Measurements from ENCODE around the gene RNF8. TPM values are rescaled to one million over a fixed set of nuclear protein-coding genes. Genes with fewer than 3 reads are reported as not detected.
A peak's percentile ranks its signal among the peaks of the same experiment; 100 is the strongest.
"Not testable (repeated sequence)": the region's sequence is repeated elsewhere in the genome, so short reads cannot be mapped to it uniquely, and the experiment has no call there.

The RNF8 gene
- total RNA-seq, 1 donor from 2014 or later = 34.2 TPM

DNA sequence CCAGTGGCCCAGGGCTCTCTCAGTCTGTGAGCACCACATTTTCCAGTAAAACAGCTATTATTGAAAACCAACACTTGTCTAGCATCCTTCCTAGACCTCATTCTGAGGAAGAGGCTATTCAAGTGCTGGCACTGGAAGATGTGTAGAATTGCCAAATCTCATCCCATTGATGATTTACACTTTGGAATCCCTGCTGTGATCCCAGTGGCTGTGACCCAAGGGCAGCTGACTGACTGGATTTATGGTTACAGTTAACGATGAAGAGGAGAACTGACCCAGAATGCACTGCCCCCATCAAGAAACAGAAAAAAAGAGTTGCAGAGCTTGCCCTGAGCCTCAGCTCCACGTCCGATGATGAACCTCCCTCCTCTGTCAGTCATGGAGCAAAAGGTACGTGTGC lies 81.6 kb downstream of the RNF8 start:
- Mint-ChIP-seq H3K4me3 (ENCODE audit: low read depth) (peak overlapping the region; percentile 33), H3K36me3 (ENCODE audit: insufficient read depth) (peaks cover 6% of the 10 kb centered on the region), H3K27ac (peak overlapping the region; percentile 64), H3K27me3 (no peaks in the 10 kb centered on the region), H3K4me1 (ENCODE audit: low read depth) (peaks cover 32% of the 10 kb centered on the region), H3K9me3 (ENCODE audit: low read depth) (no peaks in the 10 kb centered on the region)
- DNase-seq (ENCODE audit: low spot score, unreplicated experiment) = no peak
- no peak for TF ChIP-seq CTCF (IDR thresholded peaks at IDR 0.05; ENCODE audit: unreplicated experiment)

DNA sequence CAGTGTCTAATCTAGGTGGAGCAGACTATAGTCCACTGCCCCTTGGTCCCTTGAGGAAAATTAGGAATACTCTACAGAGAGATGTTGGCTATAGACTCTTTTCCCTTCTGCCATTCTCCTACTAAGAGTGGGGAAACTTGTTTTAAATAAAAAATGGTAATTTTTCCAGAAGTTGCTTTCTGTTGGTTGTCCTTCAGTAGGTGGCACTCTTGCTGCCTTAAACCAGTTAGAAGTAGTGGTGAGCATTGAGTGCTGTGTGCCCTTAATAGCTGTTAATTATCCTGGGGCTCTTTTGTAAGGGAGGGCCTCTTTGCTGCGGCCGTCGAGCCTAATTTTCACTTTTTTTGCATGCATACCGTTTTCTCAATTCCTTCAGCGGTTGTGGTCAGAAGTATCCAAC lies 82.0 kb downstream of the RNF8 start:
- Mint-ChIP-seq H3K27ac (peak overlapping the region; percentile 64), H3K27me3 (no peaks in the 10 kb centered on the region), H3K4me3 (ENCODE audit: low read depth) (peak overlapping the region; percentile 33), H3K36me3 (ENCODE audit: insufficient read depth) (peaks cover 6% of the 10 kb centered on the region), H3K4me1 (ENCODE audit: low read depth) (peaks cover 32% of the 10 kb centered on the region), H3K9me3 (ENCODE audit: low read depth) (no peaks in the 10 kb centered on the region)
- DNase-seq (ENCODE audit: low spot score, unreplicated experiment) = no peak
- TF ChIP-seq CTCF (IDR thresholded peaks at IDR 0.05; ENCODE audit: unreplicated experiment) = no peak

DNA sequence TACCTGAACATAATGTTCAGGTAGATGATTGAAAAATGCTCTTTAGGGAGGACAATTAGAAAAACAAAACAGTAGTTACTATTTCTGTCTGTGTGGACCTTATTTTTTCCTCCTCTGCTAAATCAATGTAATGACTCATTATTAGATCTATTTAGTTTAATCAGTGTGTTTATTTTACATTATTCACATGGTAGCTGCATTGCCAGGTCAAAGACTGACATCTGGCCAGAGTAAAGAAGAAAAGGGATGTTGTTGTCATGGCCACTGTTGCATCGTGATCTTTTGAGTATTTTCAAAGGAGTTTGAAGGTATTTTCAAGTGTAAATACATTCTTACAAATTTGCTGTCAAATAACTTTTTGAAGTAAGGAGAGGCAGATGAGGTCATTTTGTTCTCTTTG lies 85.1 kb downstream of the RNF8 start:
- DNase-seq (ENCODE audit: low spot score, unreplicated experiment) = no peak
- Mint-ChIP-seq H3K4me3 (ENCODE audit: low read depth) (no peak overlapping the region), H3K4me1 (ENCODE audit: low read depth) (peaks cover 21% of the 10 kb centered on the region), H3K27ac (no peak overlapping the region), H3K9me3 (ENCODE audit: low read depth) (no peaks in the 10 kb centered on the region), H3K27me3 (no peaks in the 10 kb centered on the region), H3K36me3 (ENCODE audit: insufficient read depth) (peaks cover 7% of the 10 kb centered on the region)
- no peak for TF ChIP-seq CTCF (IDR thresholded peaks at IDR 0.05; ENCODE audit: unreplicated experiment)

GRCh38 chr6:37441651-37442050 lies 87.9 kb downstream of the RNF8 start:
- peak overlapping the region; percentile 24 for H3K27ac Mint-ChIP-seq
- H3K4me1 Mint-ChIP-seq (ENCODE audit: low read depth) = peaks cover 14% of the 10 kb centered on the region
- no peak for TF ChIP-seq CTCF (IDR thresholded peaks at IDR 0.05; ENCODE audit: unreplicated experiment)
- H3K27me3 Mint-ChIP-seq = no peaks in the 10 kb centered on the region
- peaks cover 16% of the 10 kb centered on the region for H3K36me3 Mint-ChIP-seq (ENCODE audit: insufficient read depth)
- no peaks in the 10 kb centered on the region for H3K9me3 Mint-ChIP-seq (ENCODE audit: low read depth)
- no peak for DNase-seq (ENCODE audit: low spot score, unreplicated experiment)
- no peak overlapping the region for H3K4me3 Mint-ChIP-seq (ENCODE audit: low read depth)

DNA sequence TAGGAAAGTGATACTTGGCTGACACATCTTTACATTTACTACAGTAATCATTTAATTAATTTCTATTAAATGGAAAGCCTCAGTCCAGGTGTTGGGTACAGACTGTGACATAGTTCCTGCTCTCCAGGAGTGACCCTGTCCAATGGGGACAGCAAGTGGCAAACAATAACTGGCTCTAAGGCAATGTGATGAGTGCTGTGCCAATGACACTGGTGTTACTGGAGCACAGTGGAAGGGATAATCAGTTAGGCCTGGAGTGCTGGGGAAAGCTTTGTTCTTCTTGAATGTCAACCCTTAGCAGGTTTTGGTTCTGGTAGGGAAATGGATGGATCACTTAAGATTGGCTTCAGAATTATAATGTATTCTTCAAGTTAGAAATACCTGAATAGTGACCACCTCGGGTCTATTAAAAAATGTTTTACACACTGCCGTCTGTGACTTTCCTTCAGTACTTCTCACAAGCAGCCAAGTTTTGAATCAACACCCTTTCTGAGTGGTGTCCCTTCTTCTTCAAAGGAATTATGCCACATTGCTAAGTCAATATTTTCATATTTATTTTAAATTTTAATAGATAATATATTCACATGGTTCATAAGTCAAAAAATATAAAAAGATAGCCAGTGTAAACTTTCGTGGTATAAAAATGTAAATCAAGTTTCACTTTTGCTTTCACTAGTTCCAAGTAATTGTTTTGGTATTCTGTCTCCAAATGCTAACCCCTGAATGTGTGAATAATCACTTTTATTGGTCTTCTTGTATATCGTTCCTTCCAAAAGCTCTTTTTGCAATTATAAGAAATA lies 88.8 kb downstream of the RNF8 start:
- no peak for TF ChIP-seq CTCF (IDR thresholded peaks at IDR 0.05; ENCODE audit: unreplicated experiment)
- DNase-seq (ENCODE audit: low spot score, unreplicated experiment) = no peak
- Mint-ChIP-seq H3K36me3 (ENCODE audit: insufficient read depth) (peaks cover 16% of the 10 kb centered on the region), H3K4me1 (ENCODE audit: low read depth) (peaks cover 14% of the 10 kb centered on the region), H3K4me3 (ENCODE audit: low read depth) (no peak overlapping the region), H3K27ac (no peak overlapping the region), H3K27me3 (no peaks in the 10 kb centered on the region), H3K9me3 (ENCODE audit: low read depth) (no peaks in the 10 kb centered on the region)

DNA sequence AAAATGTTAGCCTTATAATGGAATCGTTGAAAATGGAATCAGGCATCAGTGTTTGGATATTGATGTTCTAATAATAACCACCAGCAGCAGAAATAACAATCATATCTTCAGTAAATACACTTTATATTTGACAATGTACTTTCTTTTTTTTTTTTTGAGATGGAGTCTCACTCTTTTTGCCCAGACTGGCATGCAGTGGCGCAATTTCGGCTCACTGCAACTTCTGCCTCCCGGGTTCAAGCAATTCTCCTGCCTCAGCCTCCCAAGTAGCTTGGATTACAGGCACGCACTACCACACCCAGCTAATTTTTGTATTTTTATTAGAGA lies 89.4 kb downstream of the RNF8 start:
- peaks cover 10% of the 10 kb centered on the region for H3K4me1 Mint-ChIP-seq (ENCODE audit: low read depth)
- not testable (repeated sequence) for H3K27me3 Mint-ChIP-seq; H3K27ac Mint-ChIP-seq; H3K4me3 Mint-ChIP-seq (ENCODE audit: low read depth); H3K9me3 Mint-ChIP-seq (ENCODE audit: low read depth); DNase-seq (ENCODE audit: low spot score, unreplicated experiment)
- peaks cover 13% of the 10 kb centered on the region for H3K36me3 Mint-ChIP-seq (ENCODE audit: insufficient read depth)
